GM19463 (cell line): Measurements from ENCODE around the gene CSMD2.
"Not testable (repeated sequence)": the region's sequence is repeated elsewhere in the genome, so short reads cannot be mapped to it uniquely, and the experiment has no call there.

Experiments used
- ATAC-seq: cut with Tn5 transposase; IDR thresholded peaks from one replicate; pipeline ENCODE4 v1.9.1; 2021; ENCODE audit warnings: mild to moderate bottlenecking, moderate library complexity; ENCODE audit not compliant: unreplicated experiment

Gene CSMD2

DNA sequence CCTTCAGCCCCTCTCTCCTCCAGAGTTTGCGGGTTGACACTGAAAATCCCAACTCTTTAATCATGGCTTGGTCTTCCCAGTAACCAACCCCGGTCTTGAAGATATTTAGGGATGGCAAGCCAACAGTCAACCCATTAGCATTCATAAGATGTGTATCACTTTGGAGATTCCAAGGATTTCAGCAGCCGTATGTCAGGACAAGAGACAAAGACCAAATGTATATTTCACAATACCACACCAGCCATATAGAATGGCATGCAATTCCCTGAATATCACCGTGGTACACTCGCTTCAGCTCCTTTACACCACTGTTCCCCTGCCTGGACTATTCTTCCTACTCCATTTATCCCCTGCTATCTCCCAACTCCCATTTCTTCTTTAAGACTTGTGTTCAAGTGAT lies 109.2 kb downstream of the CSMD2 start:
- no peak for ATAC-seq

DNA sequence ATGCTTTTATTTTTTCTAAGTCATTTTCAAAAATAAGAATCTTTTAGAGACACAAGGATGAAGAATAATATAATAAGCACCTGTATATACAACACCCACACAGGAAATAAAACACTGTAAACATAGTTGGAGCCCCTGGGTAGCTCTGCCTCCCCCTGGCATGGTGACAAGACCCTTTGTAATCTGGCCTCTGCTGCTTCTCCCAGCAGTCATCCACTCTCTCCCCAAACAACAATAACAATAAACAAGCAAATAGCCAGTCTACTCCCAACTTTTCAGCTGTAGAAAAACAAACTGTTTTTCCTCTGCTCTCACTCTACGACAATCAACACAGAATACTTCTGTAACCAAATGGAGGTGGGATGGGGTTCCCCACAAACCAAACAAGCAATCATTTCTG lies 110.1 kb downstream of the CSMD2 start:
- ATAC-seq, result no peak

DNA sequence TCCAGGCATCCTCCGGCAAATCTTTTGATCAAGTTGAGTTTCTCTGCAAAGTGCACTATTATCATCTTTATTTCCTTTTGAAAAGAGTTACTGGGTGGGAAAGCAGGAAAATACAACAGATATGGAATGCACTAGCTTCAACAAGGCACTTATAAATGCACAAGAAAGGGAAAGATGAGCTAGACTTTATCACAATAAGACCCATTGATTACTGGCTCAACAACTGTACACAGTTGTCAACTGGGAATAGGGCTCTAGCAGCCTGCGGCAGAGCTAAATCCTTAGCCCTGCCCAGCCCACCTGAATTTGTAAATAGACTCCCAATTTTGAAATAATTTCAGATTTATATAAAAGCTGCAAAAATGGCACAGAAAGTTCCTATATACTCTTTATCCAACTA lies 111.4 kb downstream of the CSMD2 start:
- no peak for ATAC-seq

DNA sequence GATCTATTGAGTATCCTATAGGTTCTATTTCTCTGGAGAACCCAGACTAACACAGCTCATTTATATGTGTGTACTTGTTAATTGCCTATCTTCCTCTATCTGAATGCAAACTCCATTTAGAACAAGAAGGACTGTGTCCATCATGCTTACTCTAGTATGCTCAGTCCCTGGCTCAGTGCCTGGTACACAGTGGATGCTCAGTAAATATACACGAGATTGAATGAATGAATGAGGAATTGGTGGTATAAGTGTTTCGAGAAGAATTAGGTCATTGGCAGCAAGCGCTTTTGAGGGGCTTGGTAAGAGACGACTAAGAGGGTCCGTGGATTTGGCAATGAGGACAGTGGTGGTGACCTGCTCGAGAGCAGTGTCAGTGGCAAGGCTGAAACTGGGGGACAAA lies 112.5 kb downstream of the CSMD2 start:
- no peak for ATAC-seq

DNA sequence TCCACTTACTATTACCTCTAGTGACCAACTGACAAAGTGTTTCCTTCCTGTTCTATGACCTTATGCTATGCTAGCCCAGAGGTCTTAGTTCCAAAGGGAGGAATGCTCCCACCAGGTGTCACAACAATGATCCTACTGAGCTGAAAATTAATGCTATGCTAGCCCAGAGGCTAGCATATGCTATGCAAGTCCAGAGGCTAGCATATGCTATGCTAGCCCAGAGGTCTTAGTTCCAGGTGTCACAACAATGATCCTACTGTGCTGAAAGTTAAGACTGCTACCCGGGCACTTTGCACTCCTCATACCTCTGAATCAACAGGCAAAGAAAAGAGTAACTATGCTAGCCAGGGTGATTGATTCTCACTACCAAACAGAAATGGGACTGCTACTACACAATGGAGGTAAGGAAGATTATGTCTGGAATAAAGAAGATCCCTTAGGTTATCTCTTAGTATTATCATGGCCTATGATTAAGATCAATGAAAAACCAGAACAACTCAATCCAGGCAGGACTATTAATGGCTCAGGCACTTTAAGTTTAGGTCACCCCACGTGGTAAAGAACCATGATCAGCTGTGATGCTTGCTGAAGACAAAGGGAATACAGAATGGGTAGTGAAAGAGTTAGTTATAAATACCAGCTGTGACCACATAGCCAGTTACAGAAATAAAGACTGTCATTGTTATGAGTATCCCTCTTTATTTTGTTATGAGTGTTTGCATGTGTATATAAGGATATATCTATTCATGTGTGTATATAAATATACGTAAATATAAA lies 114.1 kb downstream of the CSMD2 start:
- ATAC-seq, result no peak

DNA sequence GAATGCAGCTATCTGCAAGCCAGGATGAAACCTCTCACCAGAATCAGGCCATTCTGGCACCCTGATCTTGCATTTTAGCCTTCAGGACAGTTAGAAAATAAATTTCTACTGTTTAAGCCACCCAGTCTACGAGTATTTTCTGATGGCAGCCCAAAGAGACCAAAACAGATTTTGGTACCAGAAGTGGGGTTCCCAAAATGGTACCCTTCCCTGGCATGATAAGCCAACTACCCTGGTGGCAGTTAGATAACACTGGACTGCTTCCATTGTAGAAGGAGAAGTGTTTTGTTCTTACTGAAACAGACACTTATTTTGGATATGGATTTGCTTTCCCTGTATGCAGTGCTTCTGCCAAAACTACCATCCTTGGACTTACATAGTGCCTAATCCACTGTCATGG lies 115.0 kb downstream of the CSMD2 start:
- ATAC-seq, result no peak

DNA sequence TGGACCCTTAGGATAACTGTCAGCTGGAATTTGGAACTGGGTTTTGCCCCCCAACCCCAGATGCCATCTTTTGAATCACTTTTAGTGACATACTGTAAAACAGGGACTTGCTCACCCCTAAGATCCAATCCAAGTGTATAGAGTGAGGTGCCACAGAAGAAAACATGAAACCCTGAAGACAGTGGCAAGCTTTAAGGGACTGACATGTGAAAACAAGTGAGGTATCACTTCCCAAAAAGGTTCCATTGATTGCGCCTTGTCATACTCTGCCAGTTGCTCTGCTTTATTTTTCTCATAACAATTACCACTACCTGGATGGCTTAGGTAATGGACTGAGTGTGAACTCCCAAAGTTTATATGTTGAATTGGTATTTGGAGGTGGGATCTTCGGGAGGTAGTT lies 115.6 kb downstream of the CSMD2 start:
- ATAC-seq, result no peak

DNA sequence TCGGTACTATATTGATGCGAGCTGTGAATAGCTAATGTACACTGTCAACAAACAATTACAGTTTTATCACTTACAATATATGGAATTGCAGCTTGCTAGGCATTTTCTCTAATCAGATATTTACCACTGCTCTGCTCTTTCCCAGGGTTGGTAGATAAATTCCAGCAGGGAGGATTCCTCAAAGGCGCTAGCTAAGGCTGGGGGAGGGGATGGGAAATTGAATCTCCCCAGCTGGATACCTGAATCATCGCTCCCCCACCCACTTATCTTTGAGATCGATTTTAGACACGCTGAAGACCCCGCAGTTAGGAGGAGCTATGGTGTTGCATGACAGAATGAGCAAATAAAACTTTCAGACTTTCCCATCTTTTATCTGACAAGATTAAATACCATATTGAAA lies 127.2 kb downstream of the CSMD2 start:
- no peak for ATAC-seq

DNA sequence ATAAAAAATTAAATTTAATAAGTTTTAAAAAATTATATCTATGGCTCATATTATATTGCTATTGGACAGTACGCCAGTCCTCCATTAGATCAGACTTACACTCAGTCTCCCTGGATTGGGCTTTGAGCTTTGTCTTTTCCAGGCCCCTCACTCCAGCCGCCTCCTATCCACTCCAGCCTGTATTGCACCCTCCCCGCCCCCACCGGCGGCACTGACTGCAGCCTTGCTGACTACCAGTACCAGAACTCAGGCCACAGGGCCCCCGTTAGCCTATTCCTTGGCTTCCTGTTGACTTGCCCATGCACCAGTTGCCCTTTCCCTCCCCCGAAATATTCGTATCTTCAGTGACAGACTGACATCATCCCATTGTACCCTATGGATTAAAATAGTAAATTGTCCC lies 127.9 kb downstream of the CSMD2 start:
- ATAC-seq, result no peak

DNA sequence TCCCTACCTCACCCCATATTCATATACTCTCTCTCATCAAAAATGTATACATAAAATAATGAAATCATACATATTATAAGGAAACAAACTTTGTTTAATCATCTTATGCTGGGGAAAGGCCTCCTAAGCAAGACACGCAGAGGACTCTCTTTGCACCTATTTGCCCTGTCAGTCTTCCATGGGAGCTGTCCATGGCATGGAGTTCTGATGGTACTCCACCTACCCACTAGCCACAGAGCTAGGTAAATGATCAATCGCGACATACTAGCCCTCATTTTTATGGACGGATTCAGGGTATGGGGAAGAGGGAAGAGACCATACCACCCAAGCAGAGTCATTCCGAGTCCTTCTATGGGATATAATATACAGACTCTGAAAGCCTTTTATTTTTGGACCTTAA lies 131.0 kb downstream of the CSMD2 start:
- ATAC-seq, result no peak

DNA sequence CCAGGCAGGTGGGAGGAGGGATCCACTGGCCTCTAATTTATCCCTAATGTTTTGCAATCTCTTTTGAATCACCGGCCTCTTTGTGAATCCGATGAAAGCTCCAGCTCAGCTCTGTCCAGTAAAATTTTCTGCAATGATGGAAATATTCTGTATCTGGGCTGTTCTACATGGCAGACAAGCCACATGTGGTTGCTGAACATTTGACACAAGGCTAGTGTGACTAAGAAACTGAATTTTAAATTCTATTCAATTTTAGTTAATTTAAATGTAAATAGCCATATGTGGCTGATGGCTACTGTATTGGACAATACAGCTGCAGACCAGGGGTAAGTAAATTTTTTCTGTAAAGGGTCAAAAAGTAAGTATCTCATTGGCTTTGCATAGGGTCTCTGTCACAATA lies 135.1 kb downstream of the CSMD2 start:
- ATAC-seq, result no peak

DNA sequence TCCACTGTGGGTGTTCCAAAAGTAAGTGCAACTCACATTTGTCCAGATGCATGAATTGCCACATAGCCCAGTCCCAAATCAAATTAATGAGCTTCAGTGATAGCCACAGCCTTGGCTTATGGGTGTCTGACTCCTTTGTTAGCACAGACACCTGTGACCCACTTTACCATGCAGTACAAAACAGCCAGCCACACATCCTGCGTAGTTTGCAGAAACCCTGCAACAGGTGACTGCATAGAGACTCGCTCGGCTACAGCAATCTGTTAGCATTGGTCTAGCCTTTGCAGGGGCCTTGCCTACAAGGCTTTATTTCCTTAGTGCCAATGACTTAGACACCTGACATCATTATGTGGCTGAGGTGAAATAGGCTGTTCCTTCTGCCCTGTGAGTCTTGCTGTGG lies 135.5 kb downstream of the CSMD2 start:
- no peak for ATAC-seq

DNA sequence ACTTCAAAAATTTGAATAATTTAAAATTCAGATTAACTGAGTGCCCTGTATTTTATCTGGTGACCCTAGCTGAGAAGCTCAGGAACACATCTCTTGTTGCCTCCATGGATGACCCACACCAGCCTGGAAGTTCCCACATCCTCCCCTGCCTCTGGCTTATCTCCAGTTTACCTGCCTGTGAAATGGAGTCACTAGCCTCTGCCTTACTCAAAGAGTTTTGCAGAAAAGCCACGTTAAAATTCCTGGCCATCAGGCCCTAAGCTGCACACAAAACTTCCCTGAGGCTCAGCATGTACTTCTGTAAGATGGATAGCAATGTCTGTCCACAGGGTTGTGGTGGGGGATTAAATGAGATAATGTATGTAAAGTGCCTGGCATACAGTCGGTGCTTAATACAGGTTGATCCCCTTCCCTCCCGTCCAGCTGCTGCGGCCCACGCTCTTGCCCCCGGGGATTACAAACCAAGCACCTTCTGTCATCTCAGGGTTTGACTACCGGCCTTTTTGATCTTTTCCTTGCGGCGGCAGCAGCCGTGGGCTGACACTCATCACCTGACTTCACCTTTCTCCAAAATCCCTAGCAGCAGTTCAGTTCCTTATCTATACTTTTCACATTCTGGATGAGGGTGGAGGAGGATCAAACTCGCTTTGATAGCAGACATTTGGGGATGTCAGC lies 136.5 kb downstream of the CSMD2 start:
- no peak for ATAC-seq

DNA sequence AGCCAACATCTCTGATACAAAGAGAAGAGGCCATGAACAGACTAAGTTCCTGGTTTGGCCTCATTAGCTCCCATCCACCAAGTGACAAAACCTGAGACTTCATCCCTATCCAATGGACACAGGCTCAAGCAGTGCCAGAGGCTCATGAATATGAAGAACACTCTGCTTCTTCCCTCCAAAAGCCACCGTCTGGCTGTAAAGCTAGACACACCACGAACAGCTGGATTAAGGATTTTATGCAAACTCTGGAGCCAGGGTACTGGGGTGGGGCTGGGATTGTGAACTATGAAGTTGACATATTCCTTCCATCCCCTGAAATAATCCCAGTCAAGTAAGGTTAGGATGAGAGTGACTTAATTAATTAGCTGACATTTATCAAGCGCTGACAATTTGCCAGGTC lies 139.4 kb downstream of the CSMD2 start:
- no peak for ATAC-seq

DNA sequence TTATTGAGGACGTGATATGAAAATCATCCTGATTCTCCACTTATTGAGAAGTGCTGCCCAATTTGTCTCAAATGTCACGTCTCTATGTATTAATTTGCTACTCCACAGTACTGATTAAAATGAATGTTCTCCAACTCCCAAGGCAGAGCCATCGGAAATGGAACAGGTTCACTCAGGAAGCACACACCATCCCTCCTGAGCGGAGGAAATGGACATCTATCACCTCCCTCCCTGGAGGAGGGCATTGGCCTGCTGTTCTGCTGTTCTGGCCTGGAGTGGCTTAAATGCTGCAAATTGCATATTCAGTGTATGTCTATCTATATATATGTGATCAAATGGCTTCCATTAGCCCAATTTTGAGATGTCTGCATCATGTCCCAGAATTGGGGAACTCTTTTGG lies 140.5 kb downstream of the CSMD2 start:
- no peak for ATAC-seq

DNA sequence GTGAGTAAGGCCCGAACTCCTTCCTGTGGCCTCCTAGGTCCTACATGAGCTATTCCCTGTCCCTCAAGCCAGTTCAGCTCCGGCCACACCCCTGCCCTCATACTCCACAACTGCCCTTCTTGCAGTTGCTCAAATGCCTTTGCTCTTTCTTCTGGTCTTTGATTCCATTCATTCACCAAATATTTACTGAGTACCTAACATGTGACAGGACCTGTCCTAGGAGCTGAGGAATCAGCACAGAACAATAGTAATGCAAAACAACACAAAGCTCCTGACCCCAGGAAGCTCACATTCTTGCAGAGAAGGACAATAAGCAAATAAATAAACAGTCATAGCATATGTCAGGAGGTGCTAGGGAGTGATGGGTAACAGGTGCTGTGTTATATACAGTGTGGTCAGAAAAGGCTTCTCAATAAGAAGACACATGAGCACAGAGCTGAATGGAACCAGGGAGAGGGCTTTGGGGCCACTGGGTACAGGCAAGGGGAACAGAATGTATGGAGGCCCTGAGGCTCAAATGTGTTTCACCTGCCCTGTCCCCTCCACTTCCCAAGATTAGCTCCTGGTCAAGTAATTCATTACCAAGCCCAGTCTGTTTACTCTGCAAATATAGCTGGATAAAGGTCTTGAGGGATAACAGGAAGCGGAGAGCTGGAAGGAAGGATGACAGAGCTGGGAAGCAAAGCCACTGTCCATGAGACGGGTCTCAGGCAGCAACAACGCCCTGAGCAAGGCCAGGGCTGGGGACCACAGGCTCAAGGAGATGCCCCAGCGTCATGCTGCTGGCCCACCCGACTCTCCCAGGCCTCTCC lies 145.1 kb downstream of the CSMD2 start:
- no peak for ATAC-seq

DNA sequence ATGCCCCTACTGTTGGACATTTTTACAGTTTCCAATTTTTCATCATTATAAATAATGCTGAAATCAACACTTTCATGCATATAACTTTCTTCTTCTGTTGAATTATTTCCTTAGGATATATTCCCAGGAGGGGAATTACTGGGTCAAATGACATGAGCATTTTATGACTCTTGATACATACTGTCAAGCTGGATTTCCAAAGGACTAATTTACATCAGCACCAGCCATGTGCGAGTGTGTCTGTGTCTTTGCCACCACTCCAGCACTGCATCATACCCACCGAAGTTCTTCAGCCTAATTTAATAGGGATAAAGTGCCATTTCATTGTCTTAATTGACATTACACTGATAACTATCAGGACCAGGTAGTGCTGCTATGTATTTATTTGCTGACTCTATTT lies 146.7 kb downstream of the CSMD2 start:
- no peak for ATAC-seq

DNA sequence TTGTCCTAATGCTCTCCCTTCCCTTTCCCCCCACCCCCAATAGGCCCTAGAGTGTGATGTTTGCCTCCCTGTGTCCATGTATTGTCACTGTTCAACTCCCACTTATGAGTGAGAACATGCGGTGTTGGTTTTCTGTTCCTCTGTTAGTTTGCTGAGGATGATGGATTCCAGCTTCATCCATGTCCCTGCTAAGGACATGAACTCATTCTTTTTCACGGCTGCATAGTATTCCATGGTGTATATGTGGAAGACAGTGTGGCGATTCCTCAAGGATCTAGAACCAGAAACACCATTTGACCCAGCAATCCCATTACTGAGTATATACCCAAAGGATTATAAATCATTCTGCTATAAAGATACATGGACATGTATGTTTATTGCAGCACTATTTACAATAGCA lies 148.7 kb downstream of the CSMD2 start:
- ATAC-seq, result not testable (repeated sequence)

DNA sequence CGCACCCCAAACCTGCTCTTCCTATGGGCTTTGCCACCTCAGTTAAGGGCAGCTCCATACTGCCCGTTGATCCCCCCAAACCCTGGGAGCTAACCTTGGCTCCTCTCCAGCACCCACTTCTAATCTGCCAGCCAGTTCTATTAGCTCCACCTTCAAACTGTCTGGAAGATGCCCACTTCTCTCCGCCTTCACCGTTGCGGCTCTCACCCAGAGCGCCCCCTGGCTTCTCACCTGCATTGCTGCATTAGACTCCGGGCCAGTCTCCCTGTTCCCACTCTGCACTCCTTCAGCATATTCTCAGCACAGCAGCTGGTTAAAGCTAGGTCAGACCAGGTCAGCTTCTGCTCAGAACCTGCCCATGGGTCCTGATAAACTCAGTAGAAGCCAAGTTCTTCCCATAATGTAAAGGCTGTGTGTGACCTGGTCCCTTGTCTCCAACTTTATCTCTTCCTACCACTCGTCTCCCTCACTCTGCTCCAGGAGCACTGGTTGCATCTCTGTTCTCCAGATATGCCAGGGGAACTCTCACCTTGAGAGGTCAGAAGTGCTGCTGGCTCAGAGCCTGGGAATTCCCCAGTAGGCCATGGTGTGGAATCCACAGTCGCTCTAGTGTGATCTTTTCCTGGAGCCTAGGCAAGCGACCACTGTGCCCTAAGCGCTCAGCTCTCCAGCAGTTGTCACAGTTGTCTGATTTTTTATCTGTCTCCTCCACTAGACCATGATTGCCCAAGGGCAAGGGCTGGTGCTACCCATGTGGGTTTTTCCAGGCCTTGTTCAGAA lies 150.9 kb downstream of the CSMD2 start:
- ATAC-seq, result no peak

DNA sequence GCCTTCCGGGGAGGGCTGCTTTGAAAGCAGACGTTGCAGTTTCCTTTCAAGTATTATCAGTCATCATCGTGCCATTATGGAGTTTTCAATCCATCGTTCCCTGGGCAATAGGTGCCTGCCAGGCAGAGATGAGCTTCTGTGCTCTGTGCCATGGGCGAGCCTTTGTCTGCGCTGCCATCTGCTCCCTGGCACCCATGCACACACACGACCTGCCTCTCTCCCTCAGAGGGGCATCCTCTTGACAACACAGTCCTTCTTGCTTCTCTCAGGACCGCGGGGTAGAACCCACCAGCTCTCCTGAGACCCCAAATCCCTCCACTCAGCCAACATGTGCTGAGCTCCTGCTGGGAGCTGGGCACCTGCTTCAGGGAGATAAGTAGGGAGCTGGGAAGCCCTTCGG lies 151.9 kb downstream of the CSMD2 start:
- ATAC-seq, result no peak

DNA sequence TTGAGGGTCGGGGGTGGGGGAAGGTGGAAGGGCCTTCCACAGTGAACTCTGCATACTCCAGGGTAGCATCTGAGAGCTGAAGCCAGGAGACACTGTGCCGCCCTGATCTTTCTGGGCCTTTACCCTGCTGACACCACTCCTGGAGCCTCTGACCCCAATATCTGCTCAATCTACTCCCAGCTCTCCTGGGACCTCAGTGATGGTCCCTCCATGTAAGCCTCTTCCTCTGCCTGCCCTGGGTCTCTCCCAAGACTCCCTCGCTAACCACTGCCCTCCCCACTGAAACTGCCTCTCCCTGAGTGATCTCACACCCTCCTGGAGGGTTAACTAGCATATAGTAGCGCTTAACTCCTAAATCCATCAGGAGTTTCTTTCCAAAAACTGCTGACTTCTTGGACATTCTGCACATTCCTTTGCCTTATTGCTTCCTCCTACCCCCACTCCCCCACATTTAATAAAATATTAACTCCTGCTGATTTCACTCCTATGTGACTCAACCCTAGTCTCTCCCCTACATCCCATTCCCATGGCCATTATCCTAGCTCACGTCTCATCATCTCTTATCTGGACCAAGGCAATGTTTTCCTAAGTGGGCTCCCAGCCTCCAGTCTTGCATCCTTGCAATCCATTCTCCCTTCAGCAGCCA lies 155.6 kb downstream of the CSMD2 start:
- ATAC-seq, result no peak
